Measurements from ENCODE around the gene PACC1. TPM values are rescaled to one million over a fixed set of nuclear protein-coding genes. Genes with fewer than 3 reads are reported as not detected.
"Not testable (repeated sequence)": the region's sequence is repeated elsewhere in the genome, so short reads cannot be mapped to it uniquely, and the experiment has no call there.

PACC1 gene
- polyA plus RNA-seq, 4 donors: 0.67 to 4.1 (median 2.5) TPM

DNA sequence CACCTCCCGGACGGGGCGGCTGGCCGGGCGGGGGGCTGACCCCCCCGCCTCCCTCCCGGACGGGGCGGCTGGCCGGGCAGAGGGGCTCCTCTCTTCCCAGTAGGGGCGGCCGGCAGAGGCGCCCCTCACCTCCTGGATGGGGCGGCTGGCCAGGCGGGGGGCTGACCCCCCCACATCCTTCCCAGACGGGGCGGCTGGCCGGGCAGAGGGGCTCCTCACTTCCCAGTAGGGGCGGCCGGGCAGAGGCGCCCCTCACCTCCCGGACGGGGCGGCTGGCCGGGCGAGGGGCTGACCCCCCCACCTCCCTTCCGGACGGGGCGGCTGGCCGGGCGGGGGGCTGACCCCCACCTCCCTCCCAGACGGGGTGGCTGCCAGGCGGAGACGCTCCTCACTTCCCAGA, 93.7 kb downstream of the PACC1 start:
- not testable (repeated sequence) for FAIRE-seq; H3K4me1 ChIP-seq (ENCODE audit: control insufficient read depth in 3 of 3, insufficient read depth in 2 of 3, low read depth in 1 of 3, low read length in 2 of 3); H3K27me3 ChIP-seq (ENCODE audit: control insufficient read depth in 3 of 3, insufficient read depth in 3 of 3, low read length in 3 of 3); H3K36me3 ChIP-seq (ENCODE audit: control insufficient read depth in 3 of 3, insufficient read depth in 2 of 3, low read depth in 1 of 3, low read length in 3 of 3); H3K27ac ChIP-seq (ENCODE audit: low read depth in 1 of 3, low read length in 2 of 3); H3K9me3 ChIP-seq (ENCODE audit: control insufficient read depth in 2 of 2, insufficient read depth in 1 of 2, low read depth in 1 of 2, low read length in 1 of 2); DNase-seq; H3K4me3 ChIP-seq (ENCODE audit: low read depth in 1 of 3, low read length in 3 of 3)
- 92 to 98% methylated on average over 4 to 17 of the region's 34 CpGs; no CpG with 5 or more reads in 1 of the 3 donors for WGBS, 3 donors

DNA sequence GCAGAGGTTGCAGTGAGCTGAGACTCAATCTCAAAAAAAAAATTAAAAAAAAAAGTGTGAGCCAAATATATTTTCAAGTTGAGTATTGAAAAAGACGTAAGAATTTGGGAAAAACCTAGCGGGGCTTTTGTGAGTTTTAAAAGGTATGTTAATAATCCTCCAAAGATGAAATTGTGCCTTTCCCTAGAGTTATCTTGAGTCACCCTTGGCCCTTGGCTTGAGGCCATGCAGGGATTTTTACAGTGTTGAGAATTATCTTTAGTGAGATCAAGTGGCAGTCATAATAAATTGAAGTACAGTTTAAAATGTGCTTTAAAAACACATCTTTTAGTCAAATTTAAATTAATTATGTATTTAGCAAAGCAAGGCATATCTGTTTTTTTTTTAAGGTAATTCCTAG, 96.8 kb downstream of the PACC1 start:
- peak in 1 of 2 donors; percentile 30 for DNase-seq

DNA sequence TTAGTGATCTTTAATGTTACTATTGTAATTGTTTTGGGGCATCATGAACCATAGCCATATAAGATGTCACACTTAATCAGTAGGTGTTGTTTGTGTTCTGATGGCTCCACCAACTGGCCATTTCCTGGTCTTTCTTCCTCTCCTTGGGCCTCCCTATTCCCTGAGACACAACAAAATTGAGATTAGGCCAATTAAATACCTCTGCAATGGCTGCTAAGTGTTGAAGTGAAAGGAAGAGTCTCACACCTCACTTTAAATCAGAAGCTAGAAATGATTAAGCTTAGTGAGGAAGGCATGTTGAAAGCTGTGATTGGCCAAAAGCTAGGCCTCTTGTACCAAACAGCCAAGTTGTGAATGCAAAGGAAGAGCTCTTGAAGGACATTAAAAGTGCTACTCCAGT, 98.8 kb downstream of the PACC1 start:
- H3K27ac ChIP-seq (ENCODE audit: low read depth in 1 of 3, low read length in 2 of 3): no peak overlapping the region
- peak in 1 of 2 donors; percentile 34 for DNase-seq
- H3K9me3 ChIP-seq (ENCODE audit: control insufficient read depth in 2 of 2, insufficient read depth in 1 of 2, low read depth in 1 of 2, low read length in 1 of 2): no peaks in the 10 kb centered on the region
- H3K4me3 ChIP-seq (ENCODE audit: low read depth in 1 of 3, low read length in 3 of 3): no peak overlapping the region
- no peaks in the 10 kb centered on the region for H3K4me1 ChIP-seq (ENCODE audit: control insufficient read depth in 3 of 3, insufficient read depth in 2 of 3, low read depth in 1 of 3, low read length in 2 of 3)
- H3K36me3 ChIP-seq (ENCODE audit: control insufficient read depth in 3 of 3, insufficient read depth in 2 of 3, low read depth in 1 of 3, low read length in 3 of 3): peaks cover 0 to 2% (median 2%) of the 10 kb centered on the region in 3 donors
- FAIRE-seq: no peak
- H3K27me3 ChIP-seq (ENCODE audit: control insufficient read depth in 3 of 3, insufficient read depth in 3 of 3, low read length in 3 of 3): no peaks in the 10 kb centered on the region

More for the DNA sequence above, 96.8 kb downstream of the PACC1 start:
- Histone ChIP-seq H3K27me3 (ENCODE audit: control insufficient read depth in 3 of 3, insufficient read depth in 3 of 3, low read length in 3 of 3) (no peaks in the 10 kb centered on the region), H3K36me3 (ENCODE audit: control insufficient read depth in 3 of 3, insufficient read depth in 2 of 3, low read depth in 1 of 3, low read length in 3 of 3) (peaks cover 0 to 2% (median 2%) of the 10 kb centered on the region in 3 donors), H3K4me3 (ENCODE audit: low read depth in 1 of 3, low read length in 3 of 3) (no peak overlapping the region), H3K9me3 (ENCODE audit: control insufficient read depth in 2 of 2, insufficient read depth in 1 of 2, low read depth in 1 of 2, low read length in 1 of 2) (no peaks in the 10 kb centered on the region), H3K27ac (ENCODE audit: low read depth in 1 of 3, low read length in 2 of 3) (no peak overlapping the region), H3K4me1 (ENCODE audit: control insufficient read depth in 3 of 3, insufficient read depth in 2 of 3, low read depth in 1 of 3, low read length in 2 of 3) (no peaks in the 10 kb centered on the region)
- 28 to 69% (median 37%) methylated on average over 2 of the region's 2 CpGs for WGBS, 3 donors
- FAIRE-seq: no peak

DNA sequence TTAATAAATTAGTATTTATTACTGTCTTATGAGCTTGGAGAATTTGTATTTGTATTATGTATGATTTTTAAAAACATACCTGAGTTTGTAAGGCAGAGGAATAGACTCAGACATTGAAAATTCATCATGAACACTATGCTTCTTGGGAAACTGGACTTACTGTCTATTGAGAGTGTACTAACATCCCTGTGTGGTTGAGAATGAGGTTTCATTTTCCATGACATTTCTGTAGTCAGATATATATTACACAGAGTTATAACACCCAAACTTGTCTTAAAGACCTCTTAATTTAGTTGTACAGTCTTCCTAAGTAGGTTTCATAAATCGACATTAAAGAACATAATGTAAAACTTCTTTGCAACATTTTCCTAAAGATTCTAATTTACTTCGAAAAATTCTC, 99.5 kb downstream of the PACC1 start:
- peaks cover 0 to 7% (median 6%) of the 10 kb centered on the region in 3 donors for H3K36me3 ChIP-seq (ENCODE audit: control insufficient read depth in 3 of 3, insufficient read depth in 2 of 3, low read depth in 1 of 3, low read length in 3 of 3)
- DNase-seq (no peak), FAIRE-seq (no peak)
- WGBS, 3 donors: 85 to 94% (median 91%) methylated on average over 2 of the region's 2 CpGs
- no peaks in the 10 kb centered on the region for H3K4me1 ChIP-seq (ENCODE audit: control insufficient read depth in 3 of 3, insufficient read depth in 2 of 3, low read depth in 1 of 3, low read length in 2 of 3)
- no peaks in the 10 kb centered on the region for H3K9me3 ChIP-seq (ENCODE audit: control insufficient read depth in 2 of 2, insufficient read depth in 1 of 2, low read depth in 1 of 2, low read length in 1 of 2)
- H3K27ac ChIP-seq (ENCODE audit: low read depth in 1 of 3, low read length in 2 of 3): no peak overlapping the region
- no peak overlapping the region for H3K4me3 ChIP-seq (ENCODE audit: low read depth in 1 of 3, low read length in 3 of 3)
- H3K27me3 ChIP-seq (ENCODE audit: control insufficient read depth in 3 of 3, insufficient read depth in 3 of 3, low read length in 3 of 3): no peaks in the 10 kb centered on the region

Other genes starting within 250 kb of the PACC1 start
- gene PPP2R5A, start 129.5 kb downstream of the PACC1 start, polyA plus RNA-seq: 10 to 100 TPM; 33.0 to 45.4 (median 40.6) TPM
- 10 to 100 TPM; 17.7 to 62.6 (median 40.0) TPM for gene NENF, start 18.0 kb upstream of the PACC1 start, polyA plus RNA-seq
- gene ATF3, start 193.9 kb upstream of the PACC1 start, polyA plus RNA-seq: 10 to 100 TPM; 20.8 to 41.2 (median 28.7) TPM